ENCODE results near the gene IL4R.
"Not testable (repeated sequence)": the region's sequence is repeated elsewhere in the genome, so short reads cannot be mapped to it uniquely, and the experiment has no call there.

IL4R gene

DNA sequence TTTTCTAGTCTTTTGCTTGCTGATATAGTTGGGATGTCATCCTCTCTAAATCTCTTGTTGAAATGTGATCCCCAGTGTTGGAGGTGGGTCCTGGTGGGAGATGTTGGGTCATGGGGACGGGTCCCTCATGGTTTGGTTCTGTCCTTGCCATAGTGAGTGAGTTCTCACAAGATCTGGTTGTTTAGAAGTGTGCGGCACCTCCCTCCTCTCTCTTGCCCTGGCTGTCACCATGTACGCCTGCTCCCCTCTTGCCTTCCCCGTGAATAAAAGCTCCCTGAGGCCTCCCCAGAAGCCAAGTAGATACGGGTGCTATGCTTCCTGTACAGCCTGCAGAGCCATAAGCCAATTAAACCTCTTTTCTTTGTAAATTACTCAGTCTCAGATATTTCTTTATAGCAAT, 15.2 kb downstream of the IL4R start:
- H3K9me3 ChIP-seq (replicated peaks; ENCODE audit: insufficient read depth, low read length) = no peaks in the 10 kb centered on the region
- H3K4me2 ChIP-seq (ENCODE audit: low read depth, low read length) = no peak overlapping the region
- no peaks in the 10 kb centered on the region for H3K79me2 ChIP-seq (ENCODE audit: low read length)
- no peak for DNase-seq
- H2AFZ ChIP-seq (ENCODE audit: low read length) = no peak overlapping the region
- no peak for TF ChIP-seq EZH2phosphoT487 (IDR thresholded peaks at IDR 0.05; ENCODE audit: low read length)
- TF ChIP-seq EZH2 (optimal IDR thresholded peaks at IDR 0.05; ENCODE audit: low read depth, low read length) = no peak
- TF ChIP-seq, protein P1, sequence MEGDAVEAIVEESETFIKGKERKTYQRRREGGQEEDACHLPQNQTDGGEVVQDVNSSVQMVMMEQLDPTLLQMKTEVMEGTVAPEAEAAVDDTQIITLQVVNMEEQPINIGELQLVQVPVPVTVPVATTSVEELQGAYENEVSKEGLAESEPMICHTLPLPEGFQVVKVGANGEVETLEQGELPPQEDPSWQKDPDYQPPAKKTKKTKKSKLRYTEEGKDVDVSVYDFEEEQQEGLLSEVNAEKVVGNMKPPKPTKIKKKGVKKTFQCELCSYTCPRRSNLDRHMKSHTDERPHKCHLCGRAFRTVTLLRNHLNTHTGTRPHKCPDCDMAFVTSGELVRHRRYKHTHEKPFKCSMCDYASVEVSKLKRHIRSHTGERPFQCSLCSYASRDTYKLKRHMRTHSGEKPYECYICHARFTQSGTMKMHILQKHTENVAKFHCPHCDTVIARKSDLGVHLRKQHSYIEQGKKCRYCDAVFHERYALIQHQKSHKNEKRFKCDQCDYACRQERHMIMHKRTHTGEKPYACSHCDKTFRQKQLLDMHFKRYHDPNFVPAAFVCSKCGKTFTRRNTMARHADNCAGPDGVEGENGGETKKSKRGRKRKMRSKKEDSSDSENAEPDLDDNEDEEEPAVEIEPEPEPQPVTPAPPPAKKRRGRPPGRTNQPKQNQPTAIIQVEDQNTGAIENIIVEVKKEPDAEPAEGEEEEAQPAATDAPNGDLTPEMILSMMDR (IDR thresholded peaks at IDR 0.05; ENCODE audit: low read length) = no peak
- no peaks in the 10 kb centered on the region for H3K36me3 ChIP-seq (replicated peaks; ENCODE audit: insufficient read depth, low read length)
- no peaks in the 10 kb centered on the region for H3K4me1 ChIP-seq (ENCODE audit: low read length)
- no peak overlapping the region for H3K4me3 ChIP-seq (ENCODE audit: low read length)
- H3K9me2 ChIP-seq (replicated peaks; ENCODE audit: insufficient read depth, low read length) = no peaks in the 10 kb centered on the region
- no peak overlapping the region for H3K9ac ChIP-seq (ENCODE audit: low read length)
- H4K20me1 ChIP-seq (ENCODE audit: insufficient read depth, low read length) = no peaks in the 10 kb centered on the region
- no peak overlapping the region for H3K27ac ChIP-seq (ENCODE audit: low read length)
- H3F3A ChIP-seq (ENCODE audit: insufficient read depth, low read length) = no peaks in the 10 kb centered on the region
- H3K27me3 ChIP-seq (replicated peaks; ENCODE audit: insufficient read depth, low read length) = no peaks in the 10 kb centered on the region

DNA sequence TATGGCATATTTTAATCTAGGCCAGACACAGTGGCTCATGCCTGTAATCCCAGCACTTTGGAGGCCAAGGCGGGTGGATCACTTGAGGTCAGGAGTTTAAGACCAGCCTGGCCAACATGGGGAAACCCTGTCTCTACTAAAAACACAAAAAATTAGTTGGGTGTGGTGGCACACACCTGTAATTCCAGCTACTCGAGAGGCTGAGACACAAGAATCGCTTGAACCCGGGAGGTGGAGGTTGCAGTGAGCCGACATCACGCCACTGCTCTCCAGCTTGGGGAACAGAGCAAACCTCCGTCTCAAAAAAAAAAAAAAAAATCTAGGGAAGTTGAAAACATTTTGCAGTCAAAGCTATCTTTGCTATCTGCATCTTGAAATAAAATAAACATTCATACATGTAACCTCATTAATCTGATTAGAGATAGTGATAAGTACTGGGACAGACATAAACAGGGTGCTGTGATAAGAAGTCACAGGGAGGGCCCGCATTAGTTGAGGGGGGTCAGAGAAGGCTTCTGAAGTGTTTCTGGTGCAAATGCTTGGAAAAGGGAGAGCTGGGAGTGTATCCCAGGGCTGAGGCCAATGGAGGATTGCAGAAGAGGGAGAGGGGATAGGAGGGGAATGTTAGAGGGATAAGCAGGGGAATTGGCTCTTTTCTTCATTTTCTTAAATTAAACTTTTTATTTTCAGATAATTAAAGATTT, 15.8 kb downstream of the IL4R start:
- not testable (repeated sequence) for H3K4me2 ChIP-seq (ENCODE audit: low read depth, low read length); H3K27ac ChIP-seq (ENCODE audit: low read length); H3K27me3 ChIP-seq (replicated peaks; ENCODE audit: insufficient read depth, low read length); H3F3A ChIP-seq (ENCODE audit: insufficient read depth, low read length); H3K79me2 ChIP-seq (ENCODE audit: low read length); H3K4me1 ChIP-seq (ENCODE audit: low read length); H3K9ac ChIP-seq (ENCODE audit: low read length); H3K4me3 ChIP-seq (ENCODE audit: low read length); DNase-seq; H3K36me3 ChIP-seq (replicated peaks; ENCODE audit: insufficient read depth, low read length); H4K20me1 ChIP-seq (ENCODE audit: insufficient read depth, low read length); H3K9me2 ChIP-seq (replicated peaks; ENCODE audit: insufficient read depth, low read length); H2AFZ ChIP-seq (ENCODE audit: low read length); H3K9me3 ChIP-seq (replicated peaks; ENCODE audit: insufficient read depth, low read length)

GRCh38 chr16:27330542-27330941, 16.8 kb downstream of the IL4R start:
- Histone ChIP-seq H3K9me2 (replicated peaks; ENCODE audit: insufficient read depth, low read length) (no peaks in the 10 kb centered on the region), H3K9me3 (replicated peaks; ENCODE audit: insufficient read depth, low read length) (no peaks in the 10 kb centered on the region), H3K27ac (ENCODE audit: low read length) (no peak overlapping the region), H3K36me3 (replicated peaks; ENCODE audit: insufficient read depth, low read length) (no peaks in the 10 kb centered on the region), H2AFZ (ENCODE audit: low read length) (no peak overlapping the region), H3K4me2 (ENCODE audit: low read depth, low read length) (no peak overlapping the region), H3K79me2 (ENCODE audit: low read length) (no peaks in the 10 kb centered on the region), H3F3A (ENCODE audit: insufficient read depth, low read length) (no peaks in the 10 kb centered on the region), H3K4me1 (ENCODE audit: low read length) (no peaks in the 10 kb centered on the region), H3K27me3 (replicated peaks; ENCODE audit: insufficient read depth, low read length) (no peaks in the 10 kb centered on the region), H3K4me3 (ENCODE audit: low read length) (no peak overlapping the region), H4K20me1 (ENCODE audit: insufficient read depth, low read length) (no peaks in the 10 kb centered on the region), H3K9ac (ENCODE audit: low read length) (no peak overlapping the region)
- no peak for DNase-seq
- TF ChIP-seq, protein P1 (IDR thresholded peaks at IDR 0.05; ENCODE audit: low read length) = no peak

DNA sequence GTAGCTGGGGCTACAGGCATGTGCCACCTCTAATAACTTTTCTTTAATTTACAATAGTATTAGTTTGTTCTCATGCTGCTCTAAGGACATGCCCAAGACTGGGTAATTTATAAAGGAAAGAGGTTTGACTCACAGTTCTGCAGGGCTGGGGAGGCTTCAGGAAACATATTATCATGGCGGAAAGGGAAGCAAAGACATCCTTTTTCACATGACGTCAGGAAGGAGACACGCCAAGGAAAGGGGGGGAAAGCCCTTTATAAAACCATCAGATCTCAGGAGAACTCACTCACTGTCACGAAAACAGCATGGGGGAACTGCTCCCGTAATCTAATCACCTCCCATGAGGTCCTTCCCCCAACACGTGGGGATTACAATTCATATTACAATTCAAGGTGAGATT, 18.3 kb downstream of the IL4R start:
- H2AFZ ChIP-seq (ENCODE audit: low read length) = no peak overlapping the region
- no peak overlapping the region for H3K4me3 ChIP-seq (ENCODE audit: low read length)
- H3K27me3 ChIP-seq (replicated peaks; ENCODE audit: insufficient read depth, low read length) = no peaks in the 10 kb centered on the region
- no peaks in the 10 kb centered on the region for H3K79me2 ChIP-seq (ENCODE audit: low read length)
- no peaks in the 10 kb centered on the region for H3F3A ChIP-seq (ENCODE audit: insufficient read depth, low read length)
- no peak overlapping the region for H3K27ac ChIP-seq (ENCODE audit: low read length)
- no peak for DNase-seq
- H3K36me3 ChIP-seq (replicated peaks; ENCODE audit: insufficient read depth, low read length) = no peaks in the 10 kb centered on the region
- TF ChIP-seq, protein P1 (IDR thresholded peaks at IDR 0.05; ENCODE audit: low read length) = no peak
- no peak for TF ChIP-seq EZH2phosphoT487 (IDR thresholded peaks at IDR 0.05; ENCODE audit: low read length)
- no peak overlapping the region for H3K9ac ChIP-seq (ENCODE audit: low read length)
- no peak overlapping the region for H3K4me2 ChIP-seq (ENCODE audit: low read depth, low read length)
- no peaks in the 10 kb centered on the region for H3K9me2 ChIP-seq (replicated peaks; ENCODE audit: insufficient read depth, low read length)
- H3K4me1 ChIP-seq (ENCODE audit: low read length) = no peaks in the 10 kb centered on the region
- H4K20me1 ChIP-seq (ENCODE audit: insufficient read depth, low read length) = no peaks in the 10 kb centered on the region
- no peaks in the 10 kb centered on the region for H3K9me3 ChIP-seq (replicated peaks; ENCODE audit: insufficient read depth, low read length)
